ENCODE results near the gene C2orf49.

C2orf49 gene

DNA sequence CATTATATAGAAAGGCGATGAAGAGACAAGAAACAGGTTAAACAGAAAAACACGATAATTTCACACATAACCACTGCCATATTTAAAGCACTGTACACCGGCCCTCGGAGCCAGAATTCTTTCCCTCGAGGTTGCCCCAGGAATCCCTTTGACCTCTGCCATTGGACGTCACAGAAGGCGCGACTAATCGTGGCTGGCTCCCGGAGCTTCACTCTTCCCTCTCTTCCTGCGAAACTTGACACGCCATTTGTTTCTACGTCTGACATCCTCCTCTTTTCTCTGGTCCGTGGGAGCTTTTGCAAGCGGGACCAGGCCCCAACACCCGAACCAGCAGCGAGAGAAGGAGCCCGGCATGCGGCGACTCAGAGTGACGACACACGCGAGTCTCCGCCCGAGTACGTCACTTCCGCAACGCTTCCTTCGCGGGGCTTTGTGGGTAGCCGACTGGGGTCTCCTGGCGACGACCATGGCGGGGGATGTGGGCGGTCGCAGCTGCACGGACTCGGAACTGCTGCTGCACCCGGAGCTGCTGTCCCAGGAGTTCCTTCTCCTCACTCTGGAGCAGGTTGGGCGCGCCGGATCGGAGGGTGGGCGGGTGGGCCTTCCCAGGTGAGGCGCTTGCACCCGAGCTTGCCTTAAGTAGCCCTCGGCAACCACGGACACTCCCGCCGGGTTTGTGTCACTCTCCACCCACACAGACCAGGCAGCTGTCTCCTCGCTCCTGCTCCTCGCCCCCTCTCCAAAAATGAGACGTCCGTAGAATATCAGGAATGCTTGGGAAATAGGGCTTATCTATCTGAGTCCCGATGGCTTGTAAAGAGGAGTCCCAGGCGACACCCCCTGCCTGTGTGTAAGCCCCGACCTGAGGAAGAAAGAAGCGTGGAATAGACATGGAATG is at the start of gene C2orf49:
Gene C2orf49 (plus strand): TSS at position 419 of the 898 bp plus-strand sequence. CDS start 48 bp downstream, at position 467.
- peak; percentile 80 for DNase-seq (ENCODE audit: low read depth, low spot score)

DNA sequence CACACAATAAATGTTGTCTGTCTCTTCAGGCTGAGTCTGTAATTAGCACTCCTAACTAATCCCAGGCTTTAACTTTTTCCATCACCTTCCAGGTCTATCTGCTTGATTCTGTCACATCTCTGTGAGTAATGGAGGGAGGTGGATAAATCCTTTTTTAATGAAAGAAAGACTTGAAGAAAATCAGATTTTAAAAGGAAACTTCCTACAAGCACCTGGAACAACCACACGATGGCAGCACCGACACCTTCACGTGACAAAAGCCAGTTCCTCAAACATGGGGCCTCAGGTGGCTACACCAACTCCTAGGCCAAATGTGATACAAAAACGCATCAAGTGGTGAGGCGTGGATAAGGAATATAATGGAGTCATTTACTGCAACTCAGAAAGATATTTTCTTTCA is 49.6 kb upstream of the C2orf49 start:
- no peak for DNase-seq (ENCODE audit: low read depth, low spot score)

DNA sequence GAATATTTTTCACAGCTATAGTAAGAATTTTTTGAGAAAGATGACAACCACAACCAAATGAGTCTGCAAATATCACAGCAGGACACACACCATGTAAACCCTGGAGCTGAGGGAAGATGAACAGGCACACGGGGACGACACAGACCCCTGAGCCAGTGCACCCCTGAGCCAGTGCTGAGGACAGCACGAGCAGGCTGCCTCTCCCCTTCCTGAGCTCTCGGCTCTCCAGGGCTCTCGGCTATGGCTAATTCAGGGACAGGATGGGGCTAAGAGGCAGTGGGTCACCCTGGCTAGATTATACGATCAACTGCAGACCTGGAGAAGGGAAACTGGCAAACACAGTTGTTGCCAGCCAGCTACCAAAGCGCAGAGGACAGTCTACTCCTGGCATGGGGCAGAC is 49.2 kb upstream of the C2orf49 start:
- no peak for DNase-seq (ENCODE audit: low read depth, low spot score)

DNA sequence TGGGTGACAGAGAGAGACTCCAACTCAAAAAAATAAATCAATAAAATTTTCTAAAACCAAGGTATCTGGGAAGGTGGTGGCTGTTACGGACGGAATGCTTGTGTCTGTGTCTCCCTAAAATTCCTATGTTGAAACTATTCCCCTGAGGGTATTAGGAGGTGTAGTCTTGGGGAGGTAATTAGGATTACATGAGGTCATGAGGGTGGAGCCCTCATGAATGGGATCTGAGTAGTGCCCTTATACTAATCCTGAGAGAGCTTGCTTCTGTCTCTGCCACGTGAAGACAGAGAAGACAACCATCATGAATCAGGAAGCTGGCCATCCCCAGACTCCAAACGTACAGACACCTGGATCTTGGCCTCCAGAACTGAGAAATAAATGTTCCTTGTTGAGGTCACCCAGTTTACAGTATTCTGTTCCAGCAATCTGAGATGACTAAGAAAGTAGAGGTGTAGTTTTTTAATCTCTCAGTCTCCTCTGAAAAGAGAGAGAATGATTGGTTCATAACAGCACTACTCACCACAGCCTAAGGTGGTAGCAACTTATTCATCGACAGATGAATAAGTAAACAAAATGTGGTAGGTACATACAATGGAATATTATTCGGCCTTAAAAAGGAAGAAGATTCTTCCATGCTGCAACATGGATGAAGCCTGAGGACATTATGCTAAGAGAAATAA is 46.2 kb upstream of the C2orf49 start:
- no peak for DNase-seq (ENCODE audit: low read depth, low spot score)

DNA sequence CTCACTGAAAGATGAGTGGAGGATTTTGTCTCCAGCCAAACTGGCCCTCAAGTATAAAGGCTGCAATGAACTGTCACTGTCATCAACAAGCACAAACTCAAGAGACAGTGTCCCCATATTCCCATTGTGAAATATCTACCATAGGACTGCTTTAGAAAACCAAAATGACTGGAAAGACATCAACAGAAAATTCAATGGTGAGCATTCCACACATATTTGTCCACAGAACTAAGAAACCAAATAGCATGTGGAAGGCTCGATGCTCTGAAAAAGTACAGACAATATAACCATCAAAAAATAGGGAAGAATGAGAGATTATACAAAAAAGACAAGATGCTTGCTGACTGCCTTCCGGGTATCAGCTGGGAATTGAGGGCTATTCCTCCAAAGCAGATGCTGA is 45.4 kb upstream of the C2orf49 start:
- DNase-seq (ENCODE audit: low read depth, low spot score) = no peak

DNA sequence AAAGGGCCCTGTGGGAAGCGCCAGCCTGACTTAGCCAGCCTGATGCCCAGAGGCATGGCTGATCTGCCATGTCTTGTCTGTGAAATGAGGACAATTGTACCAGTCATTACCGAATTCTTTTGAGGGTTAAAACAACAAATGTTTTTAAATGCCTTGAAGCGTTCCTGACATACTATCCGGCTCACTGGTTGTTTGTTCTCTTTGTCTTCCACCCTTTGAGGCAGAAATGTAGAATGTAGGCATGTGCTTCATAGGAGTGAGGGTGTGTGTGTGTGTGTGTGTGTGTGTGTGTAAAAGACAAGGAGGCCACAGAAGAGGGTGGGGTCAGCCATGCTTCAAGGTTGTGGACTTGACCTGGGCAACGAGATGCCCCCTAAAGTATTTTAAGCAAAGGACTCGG is 43.3 kb upstream of the C2orf49 start:
- no peak for DNase-seq (ENCODE audit: low read depth, low spot score)

- no peak for DNase-seq (ENCODE audit: low read depth, low spot score)
These were observed 42.4 kb upstream of the C2orf49 start for GRCh38 chr2:105294844-105295481.

DNA sequence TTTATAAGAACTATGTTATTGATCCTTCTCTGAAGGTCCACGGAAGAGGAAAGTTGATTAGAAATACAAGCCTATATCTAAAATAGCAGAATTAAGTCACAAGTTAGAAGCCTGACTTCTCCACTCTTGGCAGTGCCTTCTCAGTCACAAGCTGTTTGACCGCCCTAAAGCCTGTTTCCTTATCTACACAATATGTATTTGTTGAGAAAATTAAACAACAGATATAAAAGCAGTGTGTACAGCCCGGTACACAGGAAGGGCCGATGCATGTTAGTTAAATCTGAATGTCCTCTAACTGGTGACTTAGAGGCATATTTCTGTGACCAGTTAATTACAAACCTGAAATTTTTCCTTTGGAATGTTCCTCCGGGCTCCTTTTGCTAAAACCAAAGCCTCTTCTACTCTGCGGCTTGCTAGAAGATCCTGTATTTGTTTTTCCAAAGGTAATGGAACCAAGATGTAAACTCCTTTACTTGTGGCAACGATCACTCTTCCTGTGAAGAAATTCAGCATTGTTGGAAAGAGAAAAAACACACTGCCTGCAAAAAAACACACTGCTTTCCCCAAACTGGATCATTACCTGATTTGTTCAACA is 41.2 kb upstream of the C2orf49 start:
- no peak for DNase-seq (ENCODE audit: low read depth, low spot score)

DNA sequence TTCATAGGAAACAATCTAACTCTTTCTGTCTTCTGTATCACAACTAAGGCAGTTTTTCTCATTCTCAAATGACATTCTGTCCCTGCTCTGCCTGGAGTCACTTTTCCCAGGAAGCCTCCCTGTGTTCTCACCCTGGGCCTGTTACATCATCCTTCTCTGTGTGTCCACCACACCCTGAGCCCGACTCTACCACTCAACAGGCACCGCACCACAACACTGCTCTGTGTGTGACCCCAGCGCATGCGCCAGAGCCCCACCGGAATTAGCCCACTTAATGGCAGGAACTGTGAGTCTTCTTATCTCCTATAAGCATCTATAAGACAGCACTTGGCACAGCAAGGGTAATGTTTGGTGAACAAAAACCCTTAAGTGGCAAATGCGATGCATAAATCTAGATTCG is 40.1 kb upstream of the C2orf49 start:
- no peak for DNase-seq (ENCODE audit: low read depth, low spot score)

- no peak for DNase-seq (ENCODE audit: low read depth, low spot score)
These were observed 39.3 kb upstream of the C2orf49 start for GRCh38 chr2:105298017-105298416.

DNA sequence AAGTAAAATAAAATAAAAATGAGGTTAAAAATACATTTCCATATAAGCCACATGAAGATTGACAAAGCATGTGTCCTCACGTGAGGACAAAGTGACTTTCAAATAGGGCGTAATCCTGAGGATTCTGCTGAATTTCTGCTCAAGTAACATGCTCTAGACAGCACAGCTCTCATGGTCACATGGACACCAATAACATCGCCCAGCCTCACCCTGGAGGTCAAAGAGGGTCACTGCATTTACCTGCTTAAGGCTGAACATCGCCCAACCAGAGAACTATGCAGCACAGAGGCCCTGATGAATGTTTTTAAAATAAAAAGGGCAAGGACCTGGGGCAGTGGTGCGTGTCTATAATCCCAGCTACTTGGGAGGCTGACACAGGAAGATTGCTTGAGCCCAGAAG is 38.0 kb upstream of the C2orf49 start:
- no peak for DNase-seq (ENCODE audit: low read depth, low spot score)

- DNase-seq (ENCODE audit: low read depth, low spot score) = no peak
These were observed 35.7 kb upstream of the C2orf49 start for GRCh38 chr2:105301646-105302045.

DNA sequence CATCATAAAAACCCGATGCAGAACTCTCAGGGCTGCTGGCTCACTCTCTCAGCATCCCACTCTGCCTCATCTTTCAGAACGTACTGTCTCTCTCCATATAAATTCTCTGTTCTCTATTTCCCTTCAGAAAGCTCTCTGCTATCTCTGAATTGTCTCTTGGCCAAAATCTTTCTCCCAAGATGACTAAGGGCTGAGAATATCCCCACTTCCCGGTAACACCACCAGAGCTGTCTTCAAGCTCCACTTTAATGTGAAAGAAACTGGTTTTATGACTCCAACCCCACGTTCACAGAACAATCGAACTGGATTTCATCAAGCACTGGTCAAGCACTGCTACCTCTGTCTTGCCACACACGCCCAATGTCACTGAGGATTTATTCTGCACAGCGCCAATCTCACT is 30.2 kb upstream of the C2orf49 start:
- no peak for DNase-seq (ENCODE audit: low read depth, low spot score)

DNA sequence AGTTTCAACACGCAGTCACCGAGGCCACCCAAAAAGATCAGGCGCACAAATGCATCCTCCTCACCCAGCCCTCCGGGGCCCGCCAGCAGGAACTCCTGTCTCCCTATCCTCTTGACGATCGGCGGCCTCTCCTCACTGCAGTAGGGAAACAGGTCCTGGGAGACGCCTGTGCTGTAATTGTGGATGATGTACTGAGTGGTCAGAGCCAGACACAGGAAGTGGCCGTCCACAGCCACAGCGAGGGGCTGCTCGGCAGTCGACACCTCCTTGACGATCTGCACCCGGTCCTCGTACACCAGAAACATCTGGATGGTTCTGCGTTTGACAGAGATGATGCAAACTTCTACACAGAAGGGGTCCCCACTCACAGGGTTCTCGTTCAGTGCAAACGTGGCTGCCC is 29.8 kb upstream of the C2orf49 start:
- no peak for DNase-seq (ENCODE audit: low read depth, low spot score)

- DNase-seq (ENCODE audit: low read depth, low spot score) = no peak
These were observed 29.4 kb upstream of the C2orf49 start for GRCh38 chr2:105307962-105308361.

DNA sequence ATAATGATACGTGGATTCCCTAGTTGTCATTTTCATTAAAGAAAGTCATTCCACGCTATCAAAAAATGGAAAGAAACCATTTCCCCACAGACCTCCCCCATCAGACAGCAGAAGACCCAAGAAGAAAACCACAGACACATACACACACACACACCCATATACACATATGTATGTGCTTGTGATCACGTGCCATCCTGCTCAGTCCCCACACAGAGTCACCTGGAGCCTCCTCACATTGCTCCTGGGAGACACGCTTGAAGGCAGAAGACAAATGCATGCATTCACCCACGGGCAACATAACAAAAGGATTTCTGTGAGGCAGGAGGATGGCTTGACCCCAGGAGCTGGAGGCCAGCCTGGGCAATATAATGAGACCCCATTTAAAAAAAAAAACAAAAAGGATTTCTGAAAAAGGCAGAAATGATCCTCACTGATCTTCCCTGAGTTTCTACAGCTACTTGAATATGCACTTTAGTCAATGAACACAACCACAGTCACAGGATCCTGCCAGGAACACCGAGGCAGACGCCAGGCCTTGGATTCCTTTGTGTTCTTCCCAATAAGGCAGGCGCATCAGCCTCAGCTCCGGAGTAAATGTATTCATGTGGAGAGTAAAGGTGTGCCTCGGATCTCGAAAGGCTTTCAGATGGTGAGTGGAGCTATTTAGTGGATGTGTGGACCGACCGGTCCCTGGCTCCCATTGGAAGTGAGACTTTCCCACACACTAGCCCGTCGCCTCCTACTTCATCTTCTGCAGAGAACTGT is 28.8 kb upstream of the C2orf49 start:
- no peak for DNase-seq (ENCODE audit: low read depth, low spot score)

DNA sequence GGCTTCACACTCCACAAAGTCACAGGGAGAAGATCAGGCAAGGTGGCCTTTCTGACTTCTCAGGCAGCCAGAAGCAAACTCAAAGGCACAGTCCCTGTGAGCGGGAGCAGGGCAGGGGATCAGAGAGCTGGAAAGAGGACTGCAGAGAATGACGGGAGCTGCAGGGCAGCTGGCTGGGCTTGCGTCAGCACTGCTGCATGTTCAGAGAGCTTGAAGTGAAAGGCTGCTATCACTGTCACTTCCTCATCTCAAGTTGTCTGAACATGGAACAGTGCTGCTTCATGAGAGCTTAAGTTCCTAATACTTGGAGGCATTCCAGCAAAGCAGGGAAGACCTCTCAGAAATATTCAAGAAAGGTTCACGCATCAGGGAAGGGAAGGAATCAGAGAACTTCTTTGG is 28.2 kb upstream of the C2orf49 start:
- DNase-seq (ENCODE audit: low read depth, low spot score) = no peak

GRCh38 chr2:105313877-105314276 is 23.5 kb upstream of the C2orf49 start:
- no peak for DNase-seq (ENCODE audit: low read depth, low spot score)

DNA sequence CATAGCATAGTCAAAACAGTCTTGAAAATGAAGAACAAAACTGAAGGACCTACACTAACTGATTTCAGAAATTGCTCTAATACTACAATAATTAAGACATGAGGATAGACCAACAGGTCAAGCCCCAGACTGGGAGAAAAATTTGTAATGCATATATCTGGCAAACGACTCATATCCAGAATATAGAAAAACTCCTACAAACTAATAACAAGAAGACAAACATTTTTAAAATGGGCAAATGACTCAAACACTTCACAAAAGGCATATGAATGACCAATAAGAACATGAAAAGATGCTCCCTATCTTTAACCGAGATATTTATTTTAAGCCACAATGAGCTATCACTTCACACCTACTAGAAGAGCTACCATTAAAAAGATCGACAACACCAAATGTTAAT is 22.0 kb upstream of the C2orf49 start:
- DNase-seq (ENCODE audit: low read depth, low spot score) = no peak

- DNase-seq (ENCODE audit: low read depth, low spot score) = no peak
These were observed 19.4 kb upstream of the C2orf49 start for GRCh38 chr2:105317937-105318336.

DNA sequence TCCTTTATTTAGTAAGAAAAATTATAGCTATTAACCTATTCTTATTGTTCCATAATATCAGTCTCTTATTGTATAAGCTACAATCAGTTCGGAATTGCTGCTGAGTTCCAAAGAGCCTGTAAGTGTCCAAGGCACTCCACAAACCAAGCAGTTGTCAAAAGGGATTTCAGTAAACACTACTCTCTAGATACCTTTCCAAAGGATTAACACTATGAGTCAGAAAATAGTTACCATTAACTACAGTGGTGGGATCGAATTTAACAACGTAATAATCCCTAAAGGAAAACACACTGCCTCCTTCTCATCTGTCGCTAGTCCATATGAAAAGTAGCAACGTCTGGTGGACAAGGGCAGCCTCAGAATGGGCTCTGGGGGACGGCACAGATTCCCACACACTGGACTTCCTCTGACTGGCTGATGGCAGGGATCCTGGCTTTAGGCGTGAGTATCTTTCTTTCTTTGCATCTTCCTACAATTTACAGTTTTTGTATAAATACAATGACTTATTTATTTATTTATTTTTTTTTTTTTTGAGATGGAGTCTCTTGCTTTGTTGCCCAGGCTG is 16.6 kb upstream of the C2orf49 start:
- DNase-seq (ENCODE audit: low read depth, low spot score) = no peak
